H9 (cell line): ENCODE measurements around the gene TMEM117. TPM values are rescaled to one million over a fixed set of nuclear protein-coding genes. Genes with fewer than 3 reads are reported as not detected.

Experiments
- DNase-seq: peaks from one replicate; pipeline ENCODE4 v3.0.0-alpha.2; 2017
- H2AFZ ChIP-seq: one replicate; pipeline ENCODE4 v1.6.1; 2013; ENCODE audit warnings: mild to moderate bottlenecking, low read length, control low read depth, moderate library complexity
- H2AK5ac ChIP-seq: 2 replicates; pipeline ENCODE4 v1.6.1; 2013; ENCODE audit warnings: low read length, control low read depth, mixed read lengths; ENCODE audit not compliant: insufficient read length
- H2BK120ac ChIP-seq: one replicate; pipeline ENCODE4 v1.6.1; 2013; ENCODE audit warnings: low read depth, mild to moderate bottlenecking, low read length, control low read depth, inconsistent platforms; ENCODE audit not compliant: poor library complexity, severe bottlenecking
- H2BK12ac ChIP-seq: 2 replicates; pipeline ENCODE4 v1.6.1; 2013; ENCODE audit warnings: low read length, control low read depth, mixed read lengths, low read depth; ENCODE audit not compliant: insufficient read length
- H2BK15ac ChIP-seq: 2 replicates; pipeline ENCODE4 v1.6.1; 2013; ENCODE audit warnings: low read depth, low read length, control low read depth
- H2BK20ac ChIP-seq: one replicate; pipeline ENCODE4 v1.6.1; 2013; ENCODE audit warnings: low read depth, mild to moderate bottlenecking, low read length, control low read depth, inconsistent platforms; ENCODE audit not compliant: poor library complexity, severe bottlenecking
- H2BK5ac ChIP-seq: 2 replicates; pipeline ENCODE4 v1.6.1; 2013; ENCODE audit warnings: low read length, control low read depth, mixed read lengths; ENCODE audit not compliant: insufficient read length
- H3K14ac ChIP-seq: 2 replicates; pipeline ENCODE4 v1.6.1; 2013; ENCODE audit warnings: low read length, control low read depth; ENCODE audit not compliant: insufficient read depth
- H3K18ac ChIP-seq: 2 replicates; pipeline ENCODE4 v1.6.1; 2013; ENCODE audit warnings: low read depth, mild to moderate bottlenecking, mixed read lengths, low read length, control low read depth; ENCODE audit not compliant: insufficient read length
- H3K23ac ChIP-seq: 2 replicates; pipeline ENCODE4 v1.6.1; 2013; ENCODE audit warnings: low read length, control low read depth, mixed read lengths, low read depth; ENCODE audit not compliant: insufficient read length
- H3K23me2 ChIP-seq: 2 replicates; pipeline ENCODE4 v1.6.1; 2013; ENCODE audit warnings: low read depth, mild to moderate bottlenecking, mixed read lengths, low read length, control low read depth; ENCODE audit not compliant: insufficient read length, poor library complexity, severe bottlenecking
- H3K27ac ChIP-seq: 2 replicates; pipeline ENCODE4 v1.5.1; 2013; ENCODE audit warnings: low read length, control low read depth, mixed read lengths, low read depth; ENCODE audit not compliant: insufficient read length
- H3K27me3 ChIP-seq: 2 replicates; pipeline ENCODE4 v1.6.1; 2013; ENCODE audit warnings: low read length, control low read depth, inconsistent platforms; ENCODE audit not compliant: insufficient read depth
- H3K4ac ChIP-seq: 2 replicates; pipeline ENCODE4 v1.6.1; 2013; ENCODE audit warnings: low read depth, mild to moderate bottlenecking, control low read depth, inconsistent platforms, low read length, moderate library complexity
- H3K4me1 ChIP-seq: 2 replicates; pipeline ENCODE4 v1.6.1; 2013; ENCODE audit warnings: low read length, control low read depth, inconsistent platforms; ENCODE audit not compliant: insufficient read depth
- H3K4me2 ChIP-seq: 2 replicates; pipeline ENCODE4 v1.6.1; 2013; ENCODE audit warnings: low read length, control low read depth, mixed read lengths; ENCODE audit not compliant: insufficient read length, insufficient read depth
- H3K56ac ChIP-seq: 2 replicates; pipeline ENCODE4 v1.6.1; 2013; ENCODE audit warnings: low read depth, mild to moderate bottlenecking, mixed read lengths, low read length, control low read depth; ENCODE audit not compliant: insufficient read length
- H3K79me1 ChIP-seq: 2 replicates; pipeline ENCODE4 v1.6.1; 2013; ENCODE audit warnings: low read depth, mild to moderate bottlenecking, moderate library complexity, low read length, control low read depth, inconsistent platforms; ENCODE audit not compliant: insufficient read depth, poor library complexity, severe bottlenecking
- H3K79me2 ChIP-seq: 2 replicates; pipeline ENCODE4 v1.6.1; 2013; ENCODE audit warnings: low read length, control low read depth, inconsistent platforms; ENCODE audit not compliant: insufficient read depth
- H3K9ac ChIP-seq: 2 replicates; pipeline ENCODE4 v1.6.1; 2013; ENCODE audit warnings: low read length, control low read depth, mixed read lengths; ENCODE audit not compliant: insufficient read length; ENCODE audit errors: extremely low read depth
- H3K9me3 ChIP-seq: one replicate; pipeline ENCODE4 v1.6.1; 2013; ENCODE audit warnings: low read depth, low read length, inconsistent platforms; ENCODE audit not compliant: control insufficient read depth
- H3T11ph ChIP-seq: one replicate; pipeline ENCODE4 v1.6.1; 2013; ENCODE audit warnings: mild to moderate bottlenecking, low read length, control low read depth, inconsistent platforms
- H4K20me1 ChIP-seq: one replicate; pipeline ENCODE4 v1.6.1; 2013; ENCODE audit not compliant: control insufficient read depth, insufficient read length, insufficient read depth
- H4K5ac ChIP-seq: 2 replicates; pipeline ENCODE4 v1.6.1; 2013; ENCODE audit warnings: low read depth, mild to moderate bottlenecking, mixed read lengths, low read length, control low read depth; ENCODE audit not compliant: insufficient read length
- H4K8ac ChIP-seq: replicated peaks from 2 replicates; pipeline ENCODE4 v1.6.1; 2013; ENCODE audit warnings: low read length, control low read depth, mixed read lengths, low read depth; ENCODE audit not compliant: insufficient read length
- H4K91ac ChIP-seq: 2 replicates; pipeline ENCODE4 v1.6.1; 2013; ENCODE audit warnings: low read depth, mild to moderate bottlenecking, moderate library complexity, mixed read lengths, low read length, control low read depth; ENCODE audit not compliant: insufficient read length
- H3K27ac Mint-ChIP-seq, 3 experiments: 2 replicates in 2 of 3; 3 replicates in 1 of 3; pipeline ENCODE4 v1.8.0; 2020 to 2021; ENCODE audit warnings: mixed read lengths in 3 of 3, mild to moderate bottlenecking in 1 of 3, moderate library complexity in 1 of 3
- H3K27me3 Mint-ChIP-seq: 2 replicates; pipeline ENCODE4 v1.8.0; 2021; ENCODE audit warnings: low read depth, mild to moderate bottlenecking, moderate library complexity, mixed read lengths
- H3K36me3 Mint-ChIP-seq, 3 experiments: 2 replicates in 2 of 3; 3 replicates in 1 of 3; pipeline ENCODE4 v1.8.0; 2020 to 2021; ENCODE audit warnings: low read depth in 3 of 3, mixed read lengths in 3 of 3; ENCODE audit not compliant: insufficient read depth in 1 of 3
- H3K4me1 Mint-ChIP-seq, 2 experiments: 2 replicates each; pipeline ENCODE4 v1.8.0; 2020; ENCODE audit warnings: mixed read lengths in 2 of 2
- H3K4me3 Mint-ChIP-seq, 2 experiments: 2 replicates in 1 of 2; 3 replicates in 1 of 2; pipeline ENCODE4 v1.8.0; 2020 to 2021; ENCODE audit warnings: mild to moderate bottlenecking in 2 of 2, mixed read lengths in 2 of 2, moderate library complexity in 1 of 2
- H3K9me3 Mint-ChIP-seq, 2 experiments: 2 replicates in 1 of 2; 3 replicates in 1 of 2; pipeline ENCODE4 v1.8.0; 2020; ENCODE audit warnings: mild to moderate bottlenecking in 2 of 2, mixed read lengths in 2 of 2, moderate library complexity in 1 of 2
- CTCF ChIP-seq: fragments of 200-600 bp; sonication (generic); conservative IDR thresholded peaks from 3 replicates; pipeline ENCODE4 v1.8.0; 2021; ENCODE audit warnings: antibody characterized with exemption, mild to moderate bottlenecking
- WGBS: extraction: QIAGEN DNeasy Blood & Tissue Kit; methylation state at CpG from one replicate; pipeline ENCODE4 v1.1.7; 2013; ENCODE audit warnings: missing lambda C conversion rate, low lambda C conversion rate, mixed read lengths; ENCODE audit not compliant: insufficient read length; ENCODE audit errors: extremely low coverage; 5-methylcytosine and 5-hydroxymethylcytosine counted together
- total RNA-seq: library from RNA; stranded (reverse); gene quantifications from 2 replicates; pipeline ENCODE4 v1.2.1, GENCODE V29; 2021

Gene TMEM117
- total RNA-seq, 1 experiment from 2014 or later = 1.7 TPM

- H2BK120ac ChIP-seq = no peak overlapping the region
- H3K27me3 ChIP-seq = no peaks in the 10 kb centered on the region
- no peak overlapping the region for H4K91ac ChIP-seq
- Mint-ChIP-seq H3K4me3 (no peak overlapping the region), H3K36me3 (no peaks in the 10 kb centered on the region), H3K4me1 (no peaks in the 10 kb centered on the region), H3K27me3 (no peaks in the 10 kb centered on the region), H3K27ac (peak overlapping the region in 1 of 3 experiments; percentile 70; a peak in 1 of 7 replicates), H3K9me3 (no peaks in the 10 kb centered on the region)
- no peak overlapping the region for H3K4ac ChIP-seq
- H2AK5ac ChIP-seq = no peak overlapping the region
- no peaks in the 10 kb centered on the region for H3K23me2 ChIP-seq
- no CpG with 5 or more reads among the region's 4 CpGs for WGBS
- no peak overlapping the region for H3K56ac ChIP-seq
- no peak overlapping the region for H3K14ac ChIP-seq
- H2BK15ac ChIP-seq = no peak overlapping the region
- no peaks in the 10 kb centered on the region for H3K4me1 ChIP-seq
- H4K20me1 ChIP-seq = no peaks in the 10 kb centered on the region
- H4K5ac ChIP-seq = no peak overlapping the region
- TF ChIP-seq CTCF = no peak
- no peak overlapping the region for H2AFZ ChIP-seq
- no peak overlapping the region for H3K4me2 ChIP-seq
- no peak overlapping the region for H3T11ph ChIP-seq
- H4K8ac ChIP-seq = no peak overlapping the region
- no peak overlapping the region for H2BK12ac ChIP-seq
- no peaks in the 10 kb centered on the region for H3K9me3 ChIP-seq
- no peak overlapping the region for H3K9ac ChIP-seq
- DNase-seq = no peak
- no peak overlapping the region for H2BK5ac ChIP-seq
- H3K23ac ChIP-seq = no peak overlapping the region
- H3K79me2 ChIP-seq = no peaks in the 10 kb centered on the region
- H3K79me1 ChIP-seq = no peaks in the 10 kb centered on the region
- no peak overlapping the region for H3K27ac ChIP-seq
- no peak overlapping the region for H2BK20ac ChIP-seq
- no peak overlapping the region for H3K18ac ChIP-seq
Observed at GRCh38 chr12:44052554-44052953, 216.7 kb downstream of the TMEM117 start.
